GM19455 (cell line): ENCODE measurements around the gene THY1.

Experiments used
- ATAC-seq: cut with Tn5 transposase; IDR thresholded peaks from one replicate; pipeline ENCODE4 v1.9.1; 2021; ENCODE audit not compliant: unreplicated experiment

Gene THY1

GRCh38 chr11:119371067-119371601 lies 51.8 kb downstream of the THY1 start:
- ATAC-seq = no peak

GRCh38 chr11:119370486-119371046 lies 52.4 kb downstream of the THY1 start:
- ATAC-seq = no peak

- no peak for ATAC-seq
Measured at GRCh38 chr11:119369132-119369925, 53.6 kb downstream of the THY1 start.

GRCh38 chr11:119368121-119369034 lies 54.6 kb downstream of the THY1 start:
- no peak for ATAC-seq

- no peak for ATAC-seq
Measured at GRCh38 chr11:119367661-119368120, 55.3 kb downstream of the THY1 start.
